HG02884 (cell line): Measurements from ENCODE around the gene RARB.

ENCODE experiments used
- ATAC-seq: cut with Tn5 transposase; IDR thresholded peaks from one replicate; pipeline ENCODE4 v1.9.1; 2021; ENCODE audit warnings: mild to moderate bottlenecking, moderate library complexity; ENCODE audit not compliant: unreplicated experiment

Gene RARB

GRCh38 chr3:25573386-25574171 is 145.5 kb downstream of the RARB start:
- ATAC-seq: no peak

DNA sequence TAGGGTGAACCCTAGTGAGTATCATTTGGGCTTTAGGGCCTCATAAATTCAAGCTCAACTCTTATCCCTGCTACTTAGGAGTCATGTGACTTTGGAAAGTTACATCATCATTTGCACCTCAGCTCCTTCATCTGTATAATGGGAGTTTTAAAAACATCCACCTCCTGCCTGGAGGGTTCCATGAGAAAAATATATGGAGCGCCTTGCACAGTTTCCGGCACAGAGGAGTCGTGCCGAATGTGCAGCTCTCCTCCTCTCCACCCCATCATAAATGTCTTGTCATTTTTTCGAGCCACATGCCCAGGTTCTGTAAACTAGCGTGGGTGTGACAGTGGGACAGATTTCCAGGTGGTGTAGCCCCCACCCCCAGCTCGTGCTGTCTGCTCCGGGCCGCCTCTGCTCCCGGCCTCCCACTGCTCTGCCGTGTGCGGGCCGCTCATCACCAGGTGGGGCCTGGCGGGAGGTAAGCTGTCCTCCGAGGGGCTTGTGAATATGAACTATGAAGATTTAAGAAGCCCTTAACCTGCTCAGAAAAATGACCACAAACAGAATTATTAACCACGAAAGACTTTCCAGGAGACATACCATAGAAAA is 146.2 kb downstream of the RARB start:
- ATAC-seq: no peak

DNA sequence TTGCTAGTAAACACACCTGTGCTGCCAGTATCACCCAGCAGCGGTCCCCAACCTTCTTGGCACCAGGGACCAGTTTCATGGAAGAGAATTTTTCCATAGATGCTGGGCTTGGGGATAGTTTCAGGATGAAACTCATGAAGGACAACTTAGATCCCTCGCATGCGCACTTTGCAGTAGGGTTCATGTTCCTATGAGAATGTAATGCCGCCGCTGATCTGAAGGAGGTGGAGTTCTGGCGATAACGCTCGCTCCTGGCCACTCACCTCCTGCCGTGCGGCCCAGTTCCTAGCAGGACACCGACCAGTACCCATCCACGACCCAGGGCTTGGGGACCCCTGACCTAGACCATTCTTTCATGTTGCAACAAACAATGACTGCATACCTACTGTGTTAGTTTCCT is 146.9 kb downstream of the RARB start:
- ATAC-seq: no peak

DNA sequence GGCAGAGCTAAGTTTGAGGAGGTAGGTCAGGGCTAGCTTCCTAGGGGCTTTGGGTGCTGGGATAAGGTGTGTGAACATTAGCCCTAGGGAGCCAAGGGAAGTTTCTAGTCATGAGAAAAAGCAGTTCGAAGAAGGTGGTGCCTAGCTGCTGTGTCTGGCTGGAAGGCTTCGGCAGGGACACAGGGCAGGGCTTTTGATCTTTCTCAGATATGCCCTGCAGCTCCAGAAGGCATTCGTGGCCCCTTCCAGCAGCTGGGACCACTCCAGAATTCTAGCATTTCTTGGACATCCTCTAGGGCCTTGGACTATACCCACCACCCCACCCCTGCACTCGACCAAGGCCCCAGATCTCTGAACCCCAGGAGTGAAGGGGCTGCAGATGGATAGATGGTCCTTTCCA is 148.1 kb downstream of the RARB start:
- ATAC-seq: no peak

DNA sequence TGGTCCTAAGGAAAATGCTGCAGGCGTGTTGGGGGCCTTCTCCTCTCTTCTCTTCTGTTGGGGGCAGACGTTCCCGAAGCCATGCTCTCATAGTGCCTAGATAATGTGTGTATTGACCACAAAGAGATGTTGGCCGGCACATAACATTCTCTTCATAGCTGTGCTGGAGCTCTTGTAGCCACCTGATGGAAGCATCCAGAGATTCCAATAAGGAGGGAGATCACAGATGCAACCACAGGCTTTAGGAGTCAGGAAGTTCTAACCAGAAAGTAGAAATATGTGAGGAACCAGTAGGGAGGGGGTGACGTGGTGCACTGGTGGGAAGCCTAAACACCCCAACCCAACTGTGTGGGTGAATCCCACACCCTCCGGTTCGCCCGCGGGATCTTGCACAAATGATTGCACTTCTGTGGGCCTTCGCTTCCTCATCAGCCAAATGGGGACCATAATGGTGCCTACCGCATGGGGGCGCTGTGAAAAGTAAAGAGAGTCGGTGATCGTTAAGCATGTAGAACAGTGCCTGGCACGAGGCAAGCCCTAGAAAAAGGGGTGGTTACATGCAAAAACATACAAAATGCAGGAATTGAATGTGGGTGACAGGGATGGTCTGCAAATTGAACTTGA is 148.9 kb downstream of the RARB start:
- ATAC-seq: no peak

GRCh38 chr3:25578059-25578458 is 150.0 kb downstream of the RARB start:
- ATAC-seq: no peak

DNA sequence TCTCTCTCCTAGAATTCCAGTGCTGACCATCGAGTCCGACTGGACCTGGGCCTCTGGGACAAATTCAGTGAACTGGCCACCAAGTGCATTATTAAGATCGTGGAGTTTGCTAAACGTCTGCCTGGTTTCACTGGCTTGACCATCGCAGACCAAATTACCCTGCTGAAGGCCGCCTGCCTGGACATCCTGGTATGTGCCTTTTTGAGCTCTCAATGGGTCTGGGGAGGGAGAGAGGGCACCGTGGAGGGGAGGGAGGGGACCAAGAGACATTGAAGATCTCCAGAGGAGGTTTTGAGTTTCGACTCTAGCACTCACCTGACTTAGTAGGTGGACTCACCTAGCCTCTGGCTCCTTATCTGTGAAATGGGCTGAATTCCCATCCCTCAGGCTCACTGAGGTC is 152.5 kb downstream of the RARB start:
- ATAC-seq: no peak

GRCh38 chr3:25581335-25581734 is 153.3 kb downstream of the RARB start:
- ATAC-seq: no peak

- no peak for ATAC-seq
Observed at GRCh38 chr3:25581823-25582222, 153.8 kb downstream of the RARB start.

DNA sequence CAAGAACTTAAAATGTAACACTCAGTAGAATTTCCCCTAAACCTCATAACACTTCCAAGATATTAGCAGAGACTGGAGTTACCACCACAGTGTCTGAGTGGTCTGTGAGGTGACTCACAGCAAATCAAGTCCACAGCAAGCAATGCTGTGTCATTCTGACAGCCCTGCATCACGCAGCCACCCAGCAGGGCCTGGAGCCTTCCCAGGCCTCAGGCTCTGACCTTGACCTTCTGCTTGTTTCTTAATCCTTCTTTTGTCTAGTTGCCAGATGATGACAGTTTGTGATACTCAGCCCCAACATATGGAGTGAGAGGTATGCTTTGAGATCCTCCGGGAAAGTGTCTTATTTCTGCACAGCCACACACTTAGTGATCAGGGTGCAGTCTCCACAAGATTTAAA is 154.2 kb downstream of the RARB start:
- no peak for ATAC-seq

DNA sequence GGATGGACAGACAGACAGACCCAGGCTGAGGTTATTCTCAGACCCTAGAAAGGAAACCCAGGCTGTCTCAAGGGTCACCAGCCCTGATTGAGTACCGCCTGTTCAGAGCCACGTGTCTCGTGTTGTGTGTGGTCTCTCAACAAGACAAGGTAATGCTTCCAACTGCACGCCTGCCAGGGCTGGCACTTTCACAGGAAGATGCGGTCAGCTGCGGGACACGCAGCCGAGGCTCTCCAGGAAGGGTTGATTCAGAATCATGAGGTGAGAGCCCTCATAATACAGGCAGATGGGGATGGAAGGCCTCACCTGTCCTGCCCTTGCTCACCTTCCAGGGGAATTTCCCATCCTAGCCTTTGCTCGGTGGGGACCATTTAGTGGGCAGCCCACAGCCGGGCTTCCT is 155.3 kb downstream of the RARB start:
- no peak for ATAC-seq

DNA sequence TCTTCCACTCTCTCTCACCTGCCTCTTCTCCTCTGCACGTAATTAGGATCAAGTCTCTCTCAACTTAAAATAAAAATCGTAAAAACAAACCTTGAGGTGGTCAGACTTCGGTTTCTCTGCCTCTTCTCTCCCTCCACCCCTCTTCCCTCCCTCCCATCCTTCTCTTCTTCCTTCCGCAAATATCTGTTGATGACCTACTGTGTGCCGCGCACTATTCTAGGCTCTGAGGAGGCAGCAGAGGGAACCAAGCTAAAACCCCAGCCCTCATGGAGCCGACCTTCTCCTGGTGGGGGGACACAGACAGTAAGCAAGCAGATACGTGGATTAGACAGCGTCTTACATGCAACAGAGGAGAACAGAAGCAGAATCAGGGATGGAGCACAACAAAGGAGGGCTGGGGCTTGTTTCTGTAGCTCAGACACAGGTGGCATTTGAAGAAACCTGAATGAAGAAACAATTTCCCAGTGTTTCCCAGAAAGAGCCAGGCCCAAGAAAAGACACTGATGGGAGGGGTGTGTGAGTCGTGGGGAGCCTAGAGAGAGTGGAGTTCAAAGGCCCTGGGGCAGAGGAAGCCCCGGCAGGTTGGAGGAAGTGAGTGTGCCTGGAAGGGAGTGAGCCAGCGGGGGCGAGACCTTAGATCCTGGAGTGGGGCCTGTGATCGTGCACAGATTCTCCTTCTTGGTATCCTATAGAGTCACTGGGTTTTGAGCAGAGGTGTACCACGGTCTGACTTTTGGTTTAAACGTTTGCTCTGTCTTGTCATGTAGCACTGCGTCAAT is 156.1 kb downstream of the RARB start:
- ATAC-seq: no peak

- ATAC-seq: no peak
Observed at GRCh38 chr3:25585361-25586166, 157.5 kb downstream of the RARB start.

GRCh38 chr3:25586167-25586505 is 158.1 kb downstream of the RARB start:
- ATAC-seq: no peak

GRCh38 chr3:25586553-25586952 is 158.5 kb downstream of the RARB start:
- ATAC-seq: no peak

DNA sequence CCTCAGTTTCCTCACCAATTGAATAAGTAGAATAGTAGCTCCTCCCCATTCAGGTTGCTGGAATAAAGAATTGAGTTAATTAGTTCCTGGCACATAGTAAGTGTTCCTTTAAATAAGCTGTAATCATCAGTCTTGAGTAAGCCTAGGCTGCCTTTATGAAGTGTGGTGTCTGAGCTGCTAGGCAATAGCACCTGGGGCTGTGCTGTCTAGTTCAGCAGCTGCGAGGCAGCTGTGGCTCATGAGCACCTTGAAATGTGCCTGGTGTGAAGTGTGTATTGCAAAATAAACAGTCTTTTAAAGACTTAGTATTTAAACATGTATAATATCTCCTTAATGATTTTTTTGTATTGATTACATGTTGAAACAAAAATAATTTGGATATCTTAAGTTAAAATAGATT is 159.0 kb downstream of the RARB start:
- ATAC-seq: no peak

DNA sequence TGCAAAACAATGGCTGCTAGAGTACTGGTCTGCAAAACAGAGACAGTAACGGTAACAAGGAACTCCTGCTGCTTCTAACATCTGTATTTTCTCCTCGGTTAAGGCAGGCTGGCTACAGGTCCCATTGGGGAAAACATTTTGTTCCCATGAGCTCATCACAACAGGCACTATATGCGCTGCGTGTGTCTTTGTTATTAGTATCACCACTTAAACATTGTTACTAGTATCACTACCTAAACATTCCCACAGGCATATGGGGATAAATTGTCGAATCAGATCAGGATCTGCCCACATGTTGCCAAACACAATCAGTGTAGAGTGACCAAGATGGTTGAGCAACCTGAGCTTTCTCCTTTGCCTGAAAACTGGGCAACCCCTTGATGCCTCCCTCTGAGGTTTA is 159.5 kb downstream of the RARB start:
- no peak for ATAC-seq

DNA sequence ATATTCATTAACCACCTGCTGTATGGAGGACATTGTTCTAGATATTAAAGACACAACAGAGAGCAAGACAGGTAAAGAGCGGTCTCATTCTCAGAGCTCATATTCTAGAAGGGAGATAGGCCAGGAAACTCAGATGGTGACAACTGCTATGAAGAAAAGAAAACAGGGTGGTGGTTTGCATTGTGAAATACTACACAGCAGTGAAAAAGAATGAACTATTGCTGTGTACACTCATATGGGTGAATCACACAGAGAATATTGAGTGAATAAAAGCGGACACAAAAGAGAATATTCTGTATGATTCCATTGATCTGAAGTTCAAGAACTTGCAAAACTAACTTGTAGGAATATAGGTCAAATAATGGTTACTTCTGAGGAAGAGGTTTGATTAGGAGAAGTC is 159.9 kb downstream of the RARB start:
- ATAC-seq: no peak

DNA sequence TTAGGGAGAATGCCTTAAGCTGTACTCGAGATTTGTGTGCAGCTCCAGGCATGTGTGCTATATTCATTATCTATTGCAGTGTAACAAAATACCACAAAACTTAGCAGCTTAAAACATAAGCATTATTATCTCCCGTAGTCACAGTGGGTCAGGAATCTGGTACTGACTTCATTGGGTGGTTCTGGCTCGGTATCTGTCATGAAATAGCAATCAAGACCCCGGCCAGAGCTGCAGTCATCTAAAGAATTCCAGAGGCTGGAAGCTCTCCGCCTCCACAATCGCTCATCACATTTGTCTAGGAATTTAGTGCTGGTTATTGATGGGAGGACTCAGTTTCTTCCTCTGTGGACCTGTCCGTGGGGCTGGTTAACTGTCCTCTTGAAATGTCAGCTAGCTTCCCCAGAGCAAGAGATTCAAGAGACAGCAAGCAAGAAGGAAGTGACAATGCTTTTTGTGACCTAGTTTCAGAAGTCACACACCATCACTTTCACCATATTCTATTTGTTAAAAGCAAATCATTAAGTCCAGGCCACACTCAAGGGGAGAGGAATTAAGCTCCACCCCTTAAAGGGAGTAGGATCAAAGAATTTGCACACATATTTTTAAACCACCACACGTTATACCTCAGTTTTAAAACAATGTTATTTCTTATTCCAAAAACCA is 160.5 kb downstream of the RARB start:
- no peak for ATAC-seq

DNA sequence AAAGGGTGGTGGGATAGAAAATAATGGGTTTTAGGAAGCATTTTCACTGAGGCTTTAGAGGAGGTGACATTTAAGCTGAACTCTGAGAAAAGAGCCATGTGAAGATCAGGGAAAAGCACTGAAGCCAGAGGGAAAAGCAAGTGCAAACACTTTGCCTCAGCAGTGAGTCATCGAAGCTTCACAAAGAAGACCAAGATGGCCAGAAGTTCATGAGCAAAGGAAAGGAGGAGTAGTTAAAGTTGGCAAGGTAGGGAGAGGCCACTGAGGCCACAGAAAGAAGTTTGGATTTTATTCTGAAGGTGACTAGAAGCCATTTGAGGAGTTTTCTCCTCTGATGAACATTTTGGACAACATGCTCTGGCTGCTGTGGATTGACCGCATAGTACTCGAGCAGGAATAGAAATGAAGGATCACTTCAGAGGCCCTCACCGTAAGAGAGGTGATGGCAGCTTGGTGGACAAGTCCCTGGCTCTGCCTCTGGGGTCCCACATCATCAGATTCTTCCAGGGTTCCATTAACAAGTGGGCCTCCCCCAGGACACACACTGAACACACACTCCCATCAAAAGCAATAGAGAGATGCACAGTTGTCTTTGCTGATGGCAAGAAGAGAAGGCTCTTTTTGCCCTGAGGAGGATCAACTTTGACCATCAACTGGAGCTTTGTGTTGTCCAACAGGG is 161.2 kb downstream of the RARB start:
- ATAC-seq: no peak
